HEK293 (cell line): ENCODE data around the gene PEF1.

Experiments used
- KLF16 ChIP-seq: fragments of 450-650 bp; formaldehyde crosslinking; IDR thresholded peaks from 2 replicates; pipeline ENCODE4 v1.5.1; 2017; ENCODE audit warnings: missing biosample characterization, missing genetic modification characterization
- KLF8 ChIP-seq: fragments of 450-650 bp; formaldehyde crosslinking; IDR thresholded peaks from 2 replicates; pipeline ENCODE4 v1.5.1; 2016; ENCODE audit warnings: missing biosample characterization, missing genetic modification characterization
- ZNF146 ChIP-seq: fragments of 450-650 bp; formaldehyde crosslinking; IDR thresholded peaks from 2 replicates; pipeline ENCODE4 v1.5.1; 2016; ENCODE audit warnings: missing biosample characterization, missing genetic modification characterization
- ZNF274 ChIP-seq, 2 experiments: fragments of 200-500 bp in 1 of 2; fragments of 450-650 bp in 1 of 2; sonication (Bioruptor generic) in 1 of 2; formaldehyde crosslinking in 1 of 2; IDR thresholded peaks; 2 replicates each; pipeline versions ENCODE4 v1.5.1 to v1.6.1; 2014 to 2016; ENCODE audit warnings: borderline replicate concordance in 1 of 2, inconsistent platforms in 1 of 2, low read length in 1 of 2, missing biosample characterization in 1 of 2, missing genetic modification characterization in 1 of 2
- ZNF391 ChIP-seq: fragments of 450-650 bp; formaldehyde crosslinking; IDR thresholded peaks from 2 replicates; pipeline ENCODE4 v1.5.1; 2016; ENCODE audit warnings: low read depth, missing biosample characterization, missing genetic modification characterization, borderline replicate concordance
- ZNF596 ChIP-seq: fragments of 450-650 bp; IDR thresholded peaks from 2 replicates; pipeline ENCODE4 v1.5.0; 2018; ENCODE audit warnings: missing biosample characterization, mild to moderate bottlenecking, missing genetic modification characterization, moderate library complexity
- ZNF624 ChIP-seq: fragments of 450-650 bp; formaldehyde crosslinking; IDR thresholded peaks from 2 replicates; pipeline ENCODE4 v1.5.1; 2017; ENCODE audit warnings: missing biosample characterization, missing genetic modification characterization
- ZNF670 ChIP-seq: fragments of 450-650 bp; formaldehyde crosslinking; IDR thresholded peaks from 2 replicates; pipeline ENCODE4 v1.5.1; 2016; ENCODE audit warnings: missing biosample characterization, missing genetic modification characterization, low read depth
- TF ChIP-seq, protein P1 (sequence below): fragments of 450-650 bp; formaldehyde crosslinking; IDR thresholded peaks from 2 replicates; pipeline ENCODE4 v1.5.1; 2016; ENCODE audit warnings: missing biosample characterization, missing genetic modification characterization

DNA sequence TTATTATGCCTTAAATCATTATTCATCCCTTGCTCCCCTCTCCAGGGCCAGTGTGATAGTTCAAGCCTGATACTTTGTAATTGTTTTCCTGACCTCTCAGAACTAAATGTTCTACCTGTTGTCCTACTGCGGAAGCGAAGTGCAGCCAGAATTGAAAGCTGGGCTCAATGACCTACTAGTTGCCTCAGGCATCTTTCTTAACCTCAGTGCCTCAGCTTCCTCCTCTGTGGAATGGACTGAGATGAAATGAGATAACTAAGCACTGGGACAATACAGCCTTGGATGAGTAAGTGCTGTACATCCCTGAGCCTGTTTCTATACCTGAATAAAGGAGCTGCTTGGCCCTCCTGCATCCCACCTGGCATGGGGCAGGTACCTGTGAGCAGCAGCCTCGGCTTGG is 32.7 kb upstream of the PEF1 start:
- TF ChIP-seq ZNF274 (IDR thresholded peaks at IDR 0.05; ENCODE audit: low read length) = no peak
- TF ChIP-seq ZNF274 (tag by site-specific recombination; IDR thresholded peaks at IDR 0.05; ENCODE audit: borderline replicate concordance) = no peak
- TF ChIP-seq, protein P1, sequence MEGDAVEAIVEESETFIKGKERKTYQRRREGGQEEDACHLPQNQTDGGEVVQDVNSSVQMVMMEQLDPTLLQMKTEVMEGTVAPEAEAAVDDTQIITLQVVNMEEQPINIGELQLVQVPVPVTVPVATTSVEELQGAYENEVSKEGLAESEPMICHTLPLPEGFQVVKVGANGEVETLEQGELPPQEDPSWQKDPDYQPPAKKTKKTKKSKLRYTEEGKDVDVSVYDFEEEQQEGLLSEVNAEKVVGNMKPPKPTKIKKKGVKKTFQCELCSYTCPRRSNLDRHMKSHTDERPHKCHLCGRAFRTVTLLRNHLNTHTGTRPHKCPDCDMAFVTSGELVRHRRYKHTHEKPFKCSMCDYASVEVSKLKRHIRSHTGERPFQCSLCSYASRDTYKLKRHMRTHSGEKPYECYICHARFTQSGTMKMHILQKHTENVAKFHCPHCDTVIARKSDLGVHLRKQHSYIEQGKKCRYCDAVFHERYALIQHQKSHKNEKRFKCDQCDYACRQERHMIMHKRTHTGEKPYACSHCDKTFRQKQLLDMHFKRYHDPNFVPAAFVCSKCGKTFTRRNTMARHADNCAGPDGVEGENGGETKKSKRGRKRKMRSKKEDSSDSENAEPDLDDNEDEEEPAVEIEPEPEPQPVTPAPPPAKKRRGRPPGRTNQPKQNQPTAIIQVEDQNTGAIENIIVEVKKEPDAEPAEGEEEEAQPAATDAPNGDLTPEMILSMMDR (tag by site-specific recombination) = no peak
- TF ChIP-seq ZNF670 (tag by site-specific recombination) = no peak
- no peak for TF ChIP-seq KLF8 (tag by site-specific recombination)
- no peak for TF ChIP-seq ZNF146 (tag by site-specific recombination)
- no peak for TF ChIP-seq KLF16 (tag by site-specific recombination)
- no peak for TF ChIP-seq ZNF596 (tag by site-specific recombination)
- no peak for TF ChIP-seq ZNF391 (tag by site-specific recombination)
- TF ChIP-seq ZNF624 = no peak
